ENCODE data around the gene PICALM. TPM values are rescaled to one million over a fixed set of nuclear protein-coding genes. Genes with fewer than 3 reads are reported as not detected.
A peak's percentile ranks its signal among the peaks of the same experiment; 100 is the strongest.
"Not testable (repeated sequence)": the region's sequence is repeated elsewhere in the genome, so short reads cannot be mapped to it uniquely, and the experiment has no call there.

PICALM gene
- total and polyA plus RNA-seq, 8 donors = 35.1 to 687 (median 150) TPM

GRCh38 chr11:85935751-85936150, 133.1 kb downstream of the PICALM start:
- H3K27ac ChIP-seq = no peak overlapping the region
- H3K27me3 ChIP-seq = no peaks in the 10 kb centered on the region
- WGBS, 5 donors = 91 to 95% (median 94%) methylated on average over 10 of the region's 10 CpGs
- DNase-seq = no peak
- no peak overlapping the region for H3K4me3 ChIP-seq
- TF ChIP-seq POLR2A (IDR thresholded peaks at IDR 0.05) (no peak), POLR2AphosphoS5 (IDR thresholded peaks at IDR 0.05) (no peak), CTCF (IDR thresholded peaks at IDR 0.05) (no peak), EP300 (IDR thresholded peaks at IDR 0.05) (no peak)
- intact Hi-C loops (cut with DNase I; ENCODE audit: low total_unique reads) = no loop called here
- peaks cover 0 to 8% (median 0%) of the 10 kb centered on the region in 4 donors for H3K4me1 ChIP-seq
- no peaks in the 10 kb centered on the region for H3K9me3 ChIP-seq
- H3K36me3 ChIP-seq = no peaks in the 10 kb centered on the region

GRCh38 chr11:85934596-85935169, 134.2 kb downstream of the PICALM start:
- Histone ChIP-seq H3K36me3 (no peaks in the 10 kb centered on the region), H3K4me1 (peaks cover 0 to 8% (median 0%) of the 10 kb centered on the region in 4 donors), H3K9me3 (peaks cover 0 to 5% (median 0%) of the 10 kb centered on the region in 4 donors), H3K27me3 (no peaks in the 10 kb centered on the region), H3K4me3 (peak overlapping the region in 2 of 4 donors; percentile 18 to 30), H3K27ac (no peak overlapping the region)
- intact Hi-C loops (cut with DNase I; ENCODE audit: low total_unique reads) = no loop called here
- TF ChIP-seq EP300 (IDR thresholded peaks at IDR 0.05) (no peak), POLR2AphosphoS5 (IDR thresholded peaks at IDR 0.05) (no peak), POLR2A (IDR thresholded peaks at IDR 0.05) (no peak), CTCF (IDR thresholded peaks at IDR 0.05) (no peak)
- 29 to 64% (median 54%) methylated on average over 35 to 47 of the region's 47 CpGs for WGBS, 5 donors
- DNase-seq = peak in 1 of 2 donors; percentile 37

DNA sequence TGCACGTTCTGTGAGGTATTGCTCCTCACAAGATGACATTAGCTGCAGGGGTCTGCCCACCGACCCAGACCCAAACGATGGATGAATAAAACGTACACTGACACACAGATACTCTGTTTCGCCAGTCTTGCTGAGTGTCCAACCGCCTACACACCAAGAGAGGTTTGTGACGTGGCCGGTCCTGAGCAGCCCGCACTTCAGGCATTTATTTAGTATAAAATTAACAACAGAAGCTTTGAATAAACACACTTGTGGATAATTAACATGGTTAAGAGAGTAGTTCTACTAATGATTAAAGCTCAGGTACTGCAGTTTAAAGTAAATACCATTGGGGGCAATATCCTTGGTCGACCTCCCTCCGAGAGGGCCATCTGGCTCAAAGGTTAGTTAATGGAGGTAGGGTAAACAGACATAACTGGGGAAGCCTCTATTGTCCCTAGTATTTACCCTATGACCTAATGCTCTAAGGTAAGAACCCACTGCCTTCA, 138.0 kb downstream of the PICALM start:
- 72 to 83% (median 75%) methylated on average over 11 of the region's 11 CpGs for WGBS, 5 donors
- TF ChIP-seq POLR2AphosphoS5 (IDR thresholded peaks at IDR 0.05) (no peak), CTCF (IDR thresholded peaks at IDR 0.05) (no peak), POLR2A (IDR thresholded peaks at IDR 0.05) (no peak), EP300 (IDR thresholded peaks at IDR 0.05) (no peak)
- Histone ChIP-seq H3K4me1 (peaks cover 0 to 8% (median 0%) of the 10 kb centered on the region in 4 donors), H3K27ac (no peak overlapping the region), H3K9me3 (peaks cover 0 to 5% (median 0%) of the 10 kb centered on the region in 4 donors), H3K4me3 (no peak overlapping the region), H3K36me3 (no peaks in the 10 kb centered on the region), H3K27me3 (no peaks in the 10 kb centered on the region)
- DNase-seq = no peak
- intact Hi-C loops (cut with DNase I; ENCODE audit: low total_unique reads) = no loop called here

DNA sequence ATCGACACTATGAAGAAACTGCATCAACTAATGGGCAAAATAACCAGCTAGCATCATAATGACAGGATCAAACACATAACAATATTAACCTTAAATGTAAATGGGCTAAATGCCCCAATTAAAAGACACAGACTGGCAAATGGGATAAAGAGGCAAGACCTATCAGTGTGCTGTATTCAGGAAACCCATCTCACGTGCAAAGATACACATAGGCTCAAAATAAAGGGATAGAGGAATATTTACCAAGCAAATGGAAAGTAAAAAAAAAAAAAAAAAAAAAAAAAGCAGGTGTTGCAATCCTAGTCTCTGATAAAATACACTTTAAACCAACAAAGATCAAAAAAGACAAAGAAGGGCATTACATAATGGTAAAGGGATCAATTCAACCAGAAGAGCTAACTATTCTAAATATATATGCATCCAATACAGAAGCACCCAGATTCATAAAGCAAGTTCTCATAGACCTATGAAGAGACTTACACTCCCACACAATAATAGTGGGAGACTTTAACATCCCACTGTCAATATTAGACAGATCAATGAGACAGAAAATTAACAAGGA, 142.2 kb downstream of the PICALM start:
- H3K4me1 ChIP-seq; H3K36me3 ChIP-seq; H3K27ac ChIP-seq; H3K27me3 ChIP-seq; H3K4me3 ChIP-seq; H3K9me3 ChIP-seq; DNase-seq; intact Hi-C loops (cut with DNase I; ENCODE audit: low total_unique reads): not testable (repeated sequence)
- WGBS, 5 donors = 62 to 77% (median 71%) methylated on average over 2 of the region's 2 CpGs

DNA sequence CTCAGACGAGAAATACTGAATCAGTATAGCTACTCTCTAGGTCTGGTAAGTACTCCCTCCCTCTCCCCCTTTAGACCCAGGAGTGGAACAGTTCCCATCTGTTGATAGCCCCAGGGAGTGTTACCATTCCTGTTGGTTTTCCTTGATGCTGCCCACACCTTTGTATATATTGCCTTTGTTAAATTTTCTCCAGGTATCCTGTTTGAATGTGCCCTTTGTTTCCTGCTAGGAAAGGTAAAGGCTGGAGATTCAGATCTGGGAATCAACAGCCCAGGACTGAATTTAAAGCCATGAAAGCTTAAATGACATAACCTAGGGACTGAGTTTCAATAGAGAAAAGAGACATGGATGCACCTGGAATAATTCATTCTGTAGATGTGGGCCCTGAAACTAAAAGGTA, 145.4 kb downstream of the PICALM start:
- Histone ChIP-seq H3K27ac (no peak overlapping the region), H3K4me3 (no peak overlapping the region), H3K4me1 (no peaks in the 10 kb centered on the region), H3K27me3 (no peaks in the 10 kb centered on the region), H3K9me3 (no peaks in the 10 kb centered on the region), H3K36me3 (no peaks in the 10 kb centered on the region)
- intact Hi-C loops (cut with DNase I; ENCODE audit: low total_unique reads) = no loop called here
- TF ChIP-seq POLR2AphosphoS5 (IDR thresholded peaks at IDR 0.05) (no peak), EP300 (IDR thresholded peaks at IDR 0.05) (no peak), POLR2A (IDR thresholded peaks at IDR 0.05) (no peak), CTCF (IDR thresholded peaks at IDR 0.05) (no peak)
- WGBS, 5 donors = 43 to 76% (median 55%) methylated on average over 1 of the region's 1 CpG
- no peak for DNase-seq
